ENCODE results near the gene ZBTB37.

The ZBTB37 gene

DNA sequence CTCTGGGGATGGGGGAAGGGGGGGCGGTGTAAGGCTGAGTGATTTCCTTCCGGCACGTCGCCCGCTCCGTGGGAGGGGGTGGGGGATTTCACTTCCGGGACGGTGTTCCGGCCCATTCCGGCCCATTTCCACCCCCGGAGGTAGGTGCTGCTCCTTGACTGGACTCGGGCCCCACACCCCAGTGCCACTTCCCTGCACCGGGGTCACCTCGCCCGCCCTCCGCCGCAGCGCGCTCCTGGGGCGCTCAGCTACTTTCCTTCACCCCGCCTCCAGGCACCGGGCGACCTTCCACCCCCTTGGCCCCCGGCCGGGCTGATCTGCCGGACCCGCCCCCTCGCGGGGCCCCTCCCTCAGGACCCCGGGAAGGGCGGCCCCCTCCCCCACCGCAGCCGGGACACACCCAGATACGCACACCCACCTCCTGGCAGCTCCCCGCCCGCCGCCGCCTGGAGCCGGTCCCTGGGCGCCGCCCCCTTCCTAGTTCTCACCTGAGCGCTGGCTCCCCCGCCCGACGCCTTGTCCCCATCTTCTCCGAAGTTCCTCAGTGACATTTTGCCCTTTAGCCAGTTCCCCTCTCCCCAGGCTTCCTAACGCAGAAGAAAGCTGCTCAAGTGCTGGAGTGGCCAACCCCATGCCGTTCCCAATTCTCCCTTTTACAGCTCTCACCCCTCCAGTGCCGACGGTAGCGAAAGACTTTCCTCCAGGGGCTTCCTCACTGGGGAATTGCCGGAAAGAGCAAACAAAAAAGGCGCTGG lies at the start of gene ZBTB37:
Gene ZBTB37, plus strand, starts transcription at position 115 of the 755 bp plus-strand sequence. CDS start 1,846 bp downstream, outside the sequence.
- peak; percentile 45; the same call in 1 of the 2 replicates for TF ChIP-seq TCF12 (IDR thresholded peaks at IDR 0.05; ENCODE audit: low read depth)
- TF ChIP-seq RAD21 (IDR thresholded peaks at IDR 0.05; ENCODE audit: low read depth), result peak; percentile 4; the same call in 1 of the 2 replicates
- TF ChIP-seq, protein P1, sequence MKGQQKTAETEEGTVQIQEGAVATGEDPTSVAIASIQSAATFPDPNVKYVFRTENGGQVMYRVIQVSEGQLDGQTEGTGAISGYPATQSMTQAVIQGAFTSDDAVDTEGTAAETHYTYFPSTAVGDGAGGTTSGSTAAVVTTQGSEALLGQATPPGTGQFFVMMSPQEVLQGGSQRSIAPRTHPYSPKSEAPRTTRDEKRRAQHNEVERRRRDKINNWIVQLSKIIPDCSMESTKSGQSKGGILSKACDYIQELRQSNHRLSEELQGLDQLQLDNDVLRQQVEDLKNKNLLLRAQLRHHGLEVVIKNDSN (IDR thresholded peaks at IDR 0.05), result no peak; the same call in 1 of the 2 replicates
- TF ChIP-seq EP300 (IDR thresholded peaks at IDR 0.05; ENCODE audit: borderline replicate concordance), result no peak; the same call in 1 of the 2 replicates
- TF ChIP-seq EGR1 (IDR thresholded peaks at IDR 0.05), result peak; percentile 51; the same call in 1 of the 2 replicates
- TF ChIP-seq FOXM1 (IDR thresholded peaks at IDR 0.05; ENCODE audit: borderline replicate concordance, low read depth), result no peak
- no peak for TF ChIP-seq TAF1 (IDR thresholded peaks at IDR 0.05; ENCODE audit: low read depth)
- TF ChIP-seq TEAD4 (IDR thresholded peaks at IDR 0.05), result no peak; the same call in 1 of the 2 replicates
- TF ChIP-seq REST (IDR thresholded peaks at IDR 0.05; ENCODE audit: low read depth), result no peak
- TF ChIP-seq YY1 (IDR thresholded peaks at IDR 0.05; ENCODE audit: low read depth), result no peak
- no peak for TF ChIP-seq CEBPB (IDR thresholded peaks at IDR 0.05)
- TF ChIP-seq, protein P2, sequence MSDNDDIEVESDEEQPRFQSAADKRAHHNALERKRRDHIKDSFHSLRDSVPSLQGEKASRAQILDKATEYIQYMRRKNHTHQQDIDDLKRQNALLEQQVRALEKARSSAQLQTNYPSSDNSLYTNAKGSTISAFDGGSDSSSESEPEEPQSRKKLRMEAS (IDR thresholded peaks at IDR 0.05), result no peak; the same call in 1 of the 2 replicates
- peak; percentile 89; the same call in 1 of the 2 replicates for TF ChIP-seq ZBTB7A (IDR thresholded peaks at IDR 0.05; ENCODE audit: low read depth)
- no peak; the same call in 1 of the 2 replicates for TF ChIP-seq NFIC (IDR thresholded peaks at IDR 0.05)
- no peak for TF ChIP-seq CREB1 (IDR thresholded peaks at IDR 0.05; ENCODE audit: low read depth)

DNA sequence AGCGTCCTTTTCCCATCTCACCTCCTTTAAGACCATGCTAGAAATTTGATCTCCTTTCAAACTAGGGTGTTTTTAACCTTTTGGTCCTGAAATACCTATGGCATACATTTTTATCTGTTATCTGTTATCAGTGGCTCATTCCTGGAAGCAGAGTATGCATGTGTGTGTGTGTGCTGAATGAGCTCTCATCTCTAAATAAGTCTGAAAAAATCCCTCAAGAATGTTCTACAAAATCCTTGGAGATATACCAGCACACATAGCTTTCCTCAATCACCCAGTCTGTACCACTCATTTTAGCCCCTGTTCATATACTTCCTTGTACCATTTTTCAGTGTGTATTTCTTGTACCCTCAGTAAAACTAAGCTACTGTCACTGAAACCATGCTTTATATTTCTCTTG lies 49.7 kb upstream of the ZBTB37 start:
- no peak for TF ChIP-seq RAD21 (IDR thresholded peaks at IDR 0.05; ENCODE audit: low read depth)

DNA sequence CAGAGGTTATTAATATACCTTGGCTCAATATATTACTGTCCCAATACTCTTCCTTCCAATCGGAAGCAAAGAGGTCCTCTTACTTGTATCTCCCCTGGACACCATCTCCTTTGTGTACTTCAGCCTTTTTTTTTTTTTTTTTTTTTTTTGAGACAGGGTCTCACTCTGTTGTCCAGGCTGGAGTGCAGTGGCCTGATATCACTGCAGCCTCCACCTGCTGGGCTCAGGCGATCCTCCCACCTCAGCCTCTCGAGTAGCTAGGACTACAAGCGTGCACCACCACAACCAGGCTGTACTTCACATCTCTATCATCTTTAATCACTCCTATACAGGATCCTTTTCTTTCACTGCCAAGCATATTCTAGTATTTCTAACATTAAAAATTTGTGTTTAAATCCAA lies 46.5 kb upstream of the ZBTB37 start:
- TF ChIP-seq CEBPB (IDR thresholded peaks at IDR 0.05) (no peak), EP300 (IDR thresholded peaks at IDR 0.05; ENCODE audit: borderline replicate concordance) (no peak), REST (IDR thresholded peaks at IDR 0.05; ENCODE audit: low read depth) (no peak)

DNA sequence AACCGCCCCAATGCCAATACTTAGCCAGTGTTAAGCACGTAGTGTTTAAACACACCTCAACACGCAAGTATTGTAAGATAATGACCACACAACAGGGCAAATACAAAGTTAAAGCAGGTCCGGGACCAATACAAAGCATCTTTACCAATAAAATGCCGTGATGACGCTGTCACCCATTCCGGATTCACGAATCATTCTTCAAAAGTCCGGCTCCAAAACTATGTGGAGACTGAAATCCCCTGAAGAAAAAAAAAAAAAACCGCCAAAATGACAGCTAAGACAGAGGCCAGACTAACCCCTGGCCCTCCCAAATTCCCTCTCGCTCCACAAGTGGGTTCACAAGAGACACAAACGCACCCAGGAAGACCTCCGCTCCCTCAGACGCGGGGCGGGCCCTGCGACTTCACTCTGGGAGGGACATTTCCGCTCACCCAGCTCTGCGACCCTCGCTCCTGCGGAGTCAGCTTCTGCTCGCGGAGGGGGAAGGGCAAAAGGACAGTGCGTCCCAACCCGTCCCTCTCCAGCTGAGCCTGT lies 44.3 kb upstream of the ZBTB37 start:
- TF ChIP-seq RAD21 (IDR thresholded peaks at IDR 0.05; ENCODE audit: low read depth) (no peak), TCF12 (IDR thresholded peaks at IDR 0.05; ENCODE audit: low read depth) (no peak), TEAD4 (IDR thresholded peaks at IDR 0.05) (0 out of 2 replicates have a peak, but pooled peaks have one; percentile 4)

GRCh38 chr1:173824315-173825081 lies 43.7 kb upstream of the ZBTB37 start, which contains the start of the genes CENPL and DARS2:
Gene CENPL (minus strand): TSS chr1:173824883. CDS start chr1:173811299, 13,584 bp downstream.
Gene DARS2 (plus strand): TSS chr1:173824673. CDS start chr1:173825230, 557 bp downstream.
- TF ChIP-seq, protein P1 (IDR thresholded peaks at IDR 0.05), result no peak
- TF ChIP-seq REST (IDR thresholded peaks at IDR 0.05; ENCODE audit: low read depth), result no peak
- TF ChIP-seq YY1 (IDR thresholded peaks at IDR 0.05; ENCODE audit: low read depth), result peak; percentile 99
- TF ChIP-seq NFIC (IDR thresholded peaks at IDR 0.05), result peak; percentile 62
- peak; percentile 56 for TF ChIP-seq TAF1 (IDR thresholded peaks at IDR 0.05; ENCODE audit: low read depth)
- peak; percentile 76 for TF ChIP-seq CREB1 (IDR thresholded peaks at IDR 0.05; ENCODE audit: low read depth)
- TF ChIP-seq, protein P2 (IDR thresholded peaks at IDR 0.05), result peak; percentile 83
- 0 out of 2 replicates have a peak, but pooled peaks have one; percentile 21 for TF ChIP-seq TCF12 (IDR thresholded peaks at IDR 0.05; ENCODE audit: low read depth)
- peak; percentile 2; the same call in 1 of the 2 replicates for TF ChIP-seq TEAD4 (IDR thresholded peaks at IDR 0.05)
- TF ChIP-seq CEBPB (IDR thresholded peaks at IDR 0.05), result no peak; the same call in 1 of the 2 replicates
- peak; percentile 74 for TF ChIP-seq FOXM1 (IDR thresholded peaks at IDR 0.05; ENCODE audit: borderline replicate concordance, low read depth)
- TF ChIP-seq EGR1 (IDR thresholded peaks at IDR 0.05), result peak; percentile 92
- TF ChIP-seq ZBTB7A (IDR thresholded peaks at IDR 0.05; ENCODE audit: low read depth), result no peak
